ENCODE data around the gene RFLNA.

Gene RFLNA

DNA sequence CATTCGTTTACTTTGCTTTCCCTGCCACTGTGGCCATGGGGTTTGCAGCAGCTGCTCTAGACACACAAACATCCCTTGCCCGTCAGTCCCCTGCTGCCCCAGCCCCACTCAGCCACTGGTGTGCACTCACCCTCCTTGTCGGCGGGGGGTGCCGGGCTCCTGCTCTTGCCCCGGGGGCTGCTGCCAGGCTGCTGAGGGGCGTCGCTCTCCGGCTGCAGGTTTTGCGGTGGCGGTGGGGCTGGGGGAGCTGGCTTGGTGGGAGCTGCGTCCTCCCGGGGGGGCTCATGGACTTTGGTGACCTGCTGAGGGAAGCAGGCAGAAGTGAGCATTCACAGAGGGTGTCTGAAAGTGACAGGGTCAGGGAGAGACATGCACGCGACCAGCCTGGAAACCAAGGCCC is 67.1 kb downstream of the RFLNA start:
- DNase-seq: no peak

GRCh38 chr12:124363353-124363965 is 68.6 kb downstream of the RFLNA start:
- no peak for DNase-seq

DNA sequence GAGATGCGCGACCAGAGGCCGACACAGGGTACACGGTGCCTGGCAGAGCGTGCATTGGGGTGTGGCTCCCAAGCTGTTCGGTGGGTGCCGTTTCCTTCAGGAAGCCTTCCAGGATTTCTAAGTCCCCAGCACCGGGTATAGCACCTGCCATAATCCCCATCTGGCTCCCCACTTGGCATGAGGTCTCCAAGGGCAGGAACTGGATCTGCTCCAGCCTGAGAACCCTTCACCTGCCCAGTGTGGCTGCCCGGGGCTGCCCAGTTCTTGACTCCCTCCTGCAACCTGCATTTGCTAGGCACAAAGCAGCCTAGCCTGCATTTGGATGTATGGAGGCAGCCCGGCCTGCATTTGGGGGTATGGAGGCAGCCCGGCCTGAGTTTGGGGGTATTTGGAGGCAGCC is 69.7 kb downstream of the RFLNA start:
- no peak for DNase-seq

Data from GDM1 (cell line).